Activated naive CD4-positive, alpha-beta T cell treated with anti-CD3 and anti-CD28 coated beads for 36 hours (primary cell): ENCODE measurements around the gene POLR1A. TPM values are rescaled to one million over a fixed set of nuclear protein-coding genes. Genes with fewer than 3 reads are reported as not detected.

Source experiments
- CTCF ChIA-PET: fragments of 350-600 bp; sonication (Branson Sonifier 250); formaldehyde crosslinking; loops from one replicate; lab custom pipeline; 2021; ENCODE audit warnings: antibody characterized with exemption; lab: Charles Lee
- DNase-seq: peaks from one replicate; pipeline ENCODE4 v3.0.0-alpha.2; 2020
- H3K27ac Mint-ChIP-seq: one replicate; pipeline ENCODE4 v1.8.0; 2021; ENCODE audit warnings: mild to moderate bottlenecking, mixed read lengths
- H3K27me3 Mint-ChIP-seq: one replicate; pipeline ENCODE4 v1.8.0; 2021; ENCODE audit warnings: low read depth, mixed read lengths
- H3K36me3 Mint-ChIP-seq: one replicate; pipeline ENCODE4 v1.8.0; 2021; ENCODE audit warnings: low read depth, mixed read lengths
- H3K4me1 Mint-ChIP-seq: one replicate; pipeline ENCODE4 v1.8.0; 2021; ENCODE audit warnings: low read depth, mixed read lengths
- H3K4me3 Mint-ChIP-seq: one replicate; pipeline ENCODE4 v1.8.0; 2021; ENCODE audit warnings: mild to moderate bottlenecking, moderate library complexity, mixed read lengths
- H3K9me3 Mint-ChIP-seq: one replicate; pipeline ENCODE4 v1.8.0; 2021; ENCODE audit warnings: mixed read lengths
- intact Hi-C: fragments of 100-400 bp; cut with micrococcal nuclease; formaldehyde crosslinking; loops from one replicate; pipeline ENCODE4 v1.15.1; 2023
- total RNA-seq, 2 experiments: library from RNA; stranded (reverse); gene quantifications; one replicate each; pipeline ENCODE4 v1.2.3, GENCODE V29; 2021

Gene POLR1A
- total RNA-seq, 2 experiments from 2014 or later = 25.3 to 27.1 TPM

DNA sequence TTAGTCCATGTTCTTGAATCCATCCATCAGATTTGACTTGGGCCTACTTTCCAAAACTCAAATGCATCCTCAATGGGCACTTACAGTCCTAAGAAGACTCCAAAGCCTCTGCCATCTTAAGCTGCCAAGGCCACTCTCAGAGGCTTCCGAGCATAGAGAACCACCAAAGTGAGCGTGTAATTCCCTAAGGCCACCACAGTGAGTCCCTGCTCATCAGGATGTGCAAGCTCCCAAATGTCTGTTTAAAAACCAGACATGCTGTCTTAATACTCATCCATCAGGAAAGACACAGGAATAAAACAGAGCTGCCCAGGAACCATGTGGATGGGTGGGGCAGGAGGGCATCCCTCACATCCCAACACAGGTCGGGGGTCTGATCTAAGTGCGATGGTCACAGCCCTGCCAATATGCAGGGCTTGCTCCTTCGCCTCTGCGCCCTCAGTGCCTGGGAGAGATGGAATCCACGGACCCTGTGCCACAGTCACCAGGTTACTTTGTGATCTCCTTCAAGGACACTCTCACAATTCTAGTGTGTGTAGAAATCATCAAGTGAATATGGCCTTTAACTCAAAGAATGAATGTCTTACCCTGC is 80.4 kb downstream of the POLR1A start:
- Mint-ChIP-seq H3K36me3 (peaks cover 27% of the 10 kb centered on the region), H3K9me3 (no peaks in the 10 kb centered on the region), H3K4me1 (no peaks in the 10 kb centered on the region), H3K27me3 (no peaks in the 10 kb centered on the region), H3K27ac (no peak overlapping the region), H3K4me3 (no peak overlapping the region)
- no peak for DNase-seq
- CTCF ChIA-PET = interaction anchor here (0.9 to 1.1 kb wide), 2 partner anchors 11 to 193 kb away, joined by 3 read pairs; no protein-coding TSS in a partner anchor
- intact Hi-C loops = no loop called here

DNA sequence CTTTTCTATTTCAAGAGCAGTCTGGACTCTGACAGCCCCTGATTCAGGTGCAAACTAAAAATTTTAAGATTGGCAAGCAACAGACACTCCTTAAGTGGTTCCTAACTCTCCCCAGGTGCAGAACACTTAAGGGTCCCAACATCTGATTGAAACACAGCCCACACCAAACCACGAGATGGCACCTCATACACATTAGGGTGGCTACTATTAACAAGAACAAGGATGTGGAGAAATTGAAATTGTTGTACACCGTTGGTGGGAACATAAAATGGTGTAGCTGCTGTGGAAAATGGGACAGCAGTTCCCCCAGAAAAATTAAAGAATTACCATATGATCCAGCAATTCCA is 82.3 kb downstream of the POLR1A start:
- H3K27ac Mint-ChIP-seq = no peak overlapping the region
- intact Hi-C loops = no loop called here
- no peaks in the 10 kb centered on the region for H3K4me1 Mint-ChIP-seq
- no peaks in the 10 kb centered on the region for H3K27me3 Mint-ChIP-seq
- no peak for DNase-seq
- peaks cover 16% of the 10 kb centered on the region for H3K36me3 Mint-ChIP-seq
- H3K9me3 Mint-ChIP-seq = no peaks in the 10 kb centered on the region
- no peak overlapping the region for H3K4me3 Mint-ChIP-seq
- CTCF ChIA-PET = interaction anchor here (1.0 kb wide), 1 partner anchor 196 kb away, joined by 3 read pairs; no protein-coding TSS in a partner anchor

DNA sequence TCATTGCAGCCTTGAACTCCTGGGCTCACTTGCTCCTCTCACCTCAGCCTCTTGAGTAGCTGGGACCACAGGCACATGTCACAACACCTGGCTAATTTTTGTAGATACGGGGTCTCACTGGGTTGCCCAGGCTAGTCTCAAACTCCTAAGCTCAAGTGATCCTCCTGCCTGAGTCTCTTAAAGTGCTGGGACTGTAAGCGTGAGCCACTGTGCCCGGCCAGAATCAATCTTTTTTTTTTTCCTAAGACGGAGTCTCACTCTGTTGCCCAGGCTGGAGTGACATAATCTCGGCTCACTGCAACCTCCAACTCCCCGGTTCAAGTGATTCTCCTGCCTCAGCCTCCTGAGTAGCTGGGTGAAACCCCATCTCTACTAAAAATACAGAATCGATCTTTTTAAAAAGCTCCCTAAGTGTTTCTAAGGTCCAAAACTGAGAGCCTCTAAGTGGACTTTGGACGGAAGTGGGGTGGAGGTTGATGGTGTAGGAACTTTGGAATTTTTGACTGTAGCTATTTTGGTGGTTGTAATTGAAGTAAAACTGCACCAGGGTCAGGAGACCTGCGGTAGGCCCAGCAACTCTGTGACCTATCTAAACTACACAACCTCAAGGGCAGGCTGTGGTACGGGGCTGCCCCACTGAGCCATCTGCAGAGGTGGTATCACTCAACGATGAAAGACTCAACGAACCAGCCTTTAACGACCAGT is 82.9 kb downstream of the POLR1A start:
- Mint-ChIP-seq H3K4me1 (no peaks in the 10 kb centered on the region), H3K27ac (no peak overlapping the region), H3K36me3 (peaks cover 11% of the 10 kb centered on the region), H3K9me3 (no peaks in the 10 kb centered on the region), H3K27me3 (no peaks in the 10 kb centered on the region), H3K4me3 (no peak overlapping the region)
- intact Hi-C loops = no loop called here
- CTCF ChIA-PET = interaction anchor here (0.7 to 1.2 kb wide), 3 partner anchors 14 to 195 kb away, joined by 3 to 4 read pairs (median 3); no protein-coding TSS in a partner anchor
- no peak for DNase-seq

DNA sequence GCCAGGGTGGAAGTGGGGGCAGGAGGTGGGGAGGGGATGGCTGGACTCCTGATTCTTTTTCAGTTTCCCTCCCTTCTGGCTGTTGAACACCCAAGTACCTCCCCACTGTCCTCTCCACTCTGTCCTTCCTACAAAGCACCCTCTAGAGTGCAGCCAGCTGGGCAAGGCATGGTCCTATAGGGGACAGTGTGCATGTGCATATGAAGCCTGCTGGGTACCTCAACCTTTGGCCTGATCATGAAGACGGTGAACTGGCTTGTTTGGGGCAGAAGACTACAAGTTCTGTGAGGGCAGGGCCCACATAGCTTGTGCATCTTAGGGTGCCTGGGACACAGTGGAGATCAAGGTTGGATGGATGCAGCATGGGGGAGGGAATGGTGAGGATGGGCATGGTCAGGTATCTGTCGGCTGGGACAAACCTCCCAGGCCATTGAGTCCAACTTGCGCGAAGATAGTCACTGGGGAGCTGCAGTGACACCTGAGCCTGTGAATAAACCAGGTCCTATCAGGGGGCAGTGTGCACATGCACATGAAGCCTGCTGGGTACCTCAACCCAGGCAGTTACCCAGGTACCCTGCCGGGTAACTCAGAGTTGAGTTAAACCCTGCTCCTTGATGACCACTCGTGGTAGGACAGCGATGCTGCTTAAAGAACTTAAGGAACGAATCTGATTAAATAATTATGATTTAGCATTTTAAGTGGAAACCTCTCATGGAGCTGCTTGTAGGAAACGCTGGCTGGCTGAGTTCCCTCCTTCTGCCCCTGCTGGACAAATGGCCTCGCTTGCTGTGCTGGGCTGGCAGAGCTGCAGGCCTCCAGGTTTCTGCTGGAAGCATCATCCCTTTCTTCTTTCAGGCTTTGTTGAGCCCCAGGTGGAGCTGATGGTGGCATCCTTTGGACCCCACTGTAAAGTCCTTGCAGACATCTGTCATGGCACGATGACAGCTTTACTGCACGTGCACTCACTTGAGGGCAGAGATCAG is 84.0 kb downstream of the POLR1A start:
- CTCF ChIA-PET = interaction anchor here (0.7 to 1.2 kb wide), 2 partner anchors 94 to 194 kb away, joined by 3 to 4 read pairs; no protein-coding TSS in a partner anchor
- H3K4me1 Mint-ChIP-seq = peaks cover 7% of the 10 kb centered on the region
- H3K9me3 Mint-ChIP-seq = no peaks in the 10 kb centered on the region
- H3K27ac Mint-ChIP-seq = no peak overlapping the region
- no peak overlapping the region for H3K4me3 Mint-ChIP-seq
- DNase-seq = no peak
- intact Hi-C loops = no loop called here
- no peaks in the 10 kb centered on the region for H3K27me3 Mint-ChIP-seq
- peaks cover 2% of the 10 kb centered on the region for H3K36me3 Mint-ChIP-seq

DNA sequence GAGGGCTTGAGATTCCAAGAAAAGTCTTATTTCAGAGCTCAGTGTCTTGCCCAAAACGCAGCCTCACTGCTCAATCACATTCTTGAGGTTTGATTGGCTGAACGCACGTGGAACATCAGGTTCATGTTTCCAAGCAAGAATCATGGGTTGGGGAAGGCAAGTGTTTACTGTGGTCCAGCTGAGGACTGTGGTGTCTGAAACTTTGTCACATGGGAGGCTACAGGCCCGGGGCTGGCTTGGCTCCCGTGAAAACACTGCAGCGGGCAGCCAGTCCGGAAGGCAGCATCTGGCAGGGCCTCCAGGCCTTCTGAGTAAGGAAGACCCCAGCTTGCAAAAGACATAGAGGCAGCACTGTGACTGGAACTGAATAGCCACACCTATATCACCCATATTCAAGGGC is 84.7 kb downstream of the POLR1A start:
- no peaks in the 10 kb centered on the region for H3K9me3 Mint-ChIP-seq
- H3K36me3 Mint-ChIP-seq = peaks cover 2% of the 10 kb centered on the region
- no peak overlapping the region for H3K4me3 Mint-ChIP-seq
- CTCF ChIA-PET = no interaction called here
- H3K27ac Mint-ChIP-seq = no peak overlapping the region
- H3K4me1 Mint-ChIP-seq = peaks cover 9% of the 10 kb centered on the region
- DNase-seq = no peak
- intact Hi-C loops = no loop called here
- no peaks in the 10 kb centered on the region for H3K27me3 Mint-ChIP-seq

DNA sequence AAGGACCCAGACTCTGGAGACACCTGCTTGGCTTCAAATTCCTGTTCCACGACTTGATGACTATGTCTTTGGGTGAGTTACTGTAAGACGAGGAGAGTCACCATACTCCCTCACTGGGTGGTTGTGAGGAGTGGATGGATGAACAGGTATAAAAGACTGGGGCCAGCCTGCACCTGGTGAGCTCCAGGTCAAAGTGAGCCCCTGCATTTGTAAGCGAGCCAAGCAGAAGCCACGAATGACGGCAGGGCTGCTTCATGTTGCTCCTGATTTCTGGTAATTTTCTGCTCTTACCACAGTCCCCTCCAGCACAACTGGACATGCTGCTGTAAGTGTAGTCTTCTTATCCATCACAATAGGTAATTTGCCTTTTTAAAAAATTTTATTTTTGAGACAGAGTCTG is 86.6 kb downstream of the POLR1A start:
- Mint-ChIP-seq H3K36me3 (no peaks in the 10 kb centered on the region), H3K4me1 (peaks cover 9% of the 10 kb centered on the region), H3K27me3 (no peaks in the 10 kb centered on the region), H3K4me3 (no peak overlapping the region), H3K9me3 (peaks cover 6% of the 10 kb centered on the region), H3K27ac (no peak overlapping the region)
- intact Hi-C loops = no loop called here
- CTCF ChIA-PET = interaction anchor here (0.6 to 1.3 kb wide), 3 partner anchors 70 to 290 kb away, joined by 3 read pairs; no protein-coding TSS in a partner anchor
- no peak for DNase-seq

DNA sequence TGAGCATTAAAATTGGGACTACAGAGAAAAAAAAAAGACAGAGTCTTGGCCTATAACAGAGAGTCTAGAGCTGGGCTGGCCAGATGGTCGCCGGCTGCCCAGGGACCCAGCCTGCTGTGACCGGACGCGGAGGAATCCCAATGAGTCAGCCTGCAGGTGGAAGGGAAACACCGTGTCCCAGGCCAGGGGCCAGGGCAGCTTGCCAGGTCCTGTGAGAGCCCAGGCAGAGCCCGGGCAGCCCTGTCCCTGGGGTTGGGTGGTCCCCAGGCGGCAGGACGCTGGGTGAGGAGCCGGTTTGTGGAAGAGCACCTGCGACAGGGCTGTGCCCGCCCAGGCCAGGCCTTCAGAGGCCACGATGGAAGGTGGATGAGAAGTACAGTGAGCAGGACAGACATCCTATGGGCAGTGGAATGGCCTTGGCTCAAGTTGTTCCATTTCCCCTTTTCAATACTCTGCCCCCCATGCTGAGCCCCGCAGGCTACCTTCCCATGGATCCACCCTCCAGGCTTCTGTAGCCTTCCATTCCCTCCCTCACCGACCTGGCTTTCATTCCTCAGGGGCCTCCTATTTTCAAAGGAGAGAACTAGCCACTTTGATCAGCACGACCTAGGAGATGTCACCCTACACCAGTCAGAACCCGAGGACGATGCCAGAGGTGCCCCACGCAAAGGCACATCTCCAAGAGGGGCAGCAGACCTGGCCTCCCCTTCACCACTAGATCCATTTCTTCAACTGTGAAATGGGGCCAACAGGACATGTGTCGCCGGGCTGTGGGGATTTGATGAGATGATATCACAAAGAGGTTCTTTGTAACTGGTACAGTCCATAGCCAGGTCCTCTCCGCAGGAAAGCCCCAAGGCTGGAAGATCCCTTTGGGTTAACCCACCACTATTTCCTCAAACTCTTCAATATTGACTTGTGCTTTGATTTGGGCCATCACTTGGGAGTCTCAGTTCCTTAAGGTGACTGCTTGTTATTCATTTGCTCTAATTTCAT is 87.5 kb downstream of the POLR1A start:
- CTCF ChIA-PET = interaction anchor here (0.6 to 1.1 kb wide), 4 partner anchors 129 to 289 kb away, joined by 3 to 5 read pairs (median 3); no protein-coding TSS in a partner anchor
- no peaks in the 10 kb centered on the region for H3K36me3 Mint-ChIP-seq
- DNase-seq = no peak
- no peak overlapping the region for H3K27ac Mint-ChIP-seq
- no peak overlapping the region for H3K4me3 Mint-ChIP-seq
- H3K9me3 Mint-ChIP-seq = peaks cover 11% of the 10 kb centered on the region
- intact Hi-C loops = loop anchor here (1.0 to 2.0 kb wide), 2 partner anchors 20 to 23 kb away; no protein-coding TSS in a partner anchor
- no peaks in the 10 kb centered on the region for H3K27me3 Mint-ChIP-seq
- peaks cover 9% of the 10 kb centered on the region for H3K4me1 Mint-ChIP-seq

DNA sequence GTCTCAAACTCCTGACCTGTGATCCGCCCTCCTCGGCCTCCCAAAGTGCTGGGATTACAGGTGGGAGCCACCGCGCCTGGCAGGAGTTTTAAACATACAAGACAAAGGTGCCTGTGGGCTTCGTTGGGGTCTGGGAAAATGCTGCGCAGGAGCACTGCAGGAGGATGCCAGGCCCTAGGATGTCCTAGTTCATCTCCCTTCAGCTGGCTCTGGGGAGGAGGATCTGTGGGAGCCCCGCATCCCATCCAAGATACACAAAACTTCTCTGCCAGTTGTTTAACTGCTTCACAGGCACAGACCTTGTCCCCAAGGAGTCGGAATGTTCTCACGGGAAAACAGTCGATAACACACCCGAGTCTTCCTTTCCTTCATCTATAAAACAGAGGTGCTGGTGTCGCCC is 89.1 kb downstream of the POLR1A start:
- DNase-seq = no peak
- Mint-ChIP-seq H3K9me3 (peaks cover 11% of the 10 kb centered on the region), H3K36me3 (no peaks in the 10 kb centered on the region), H3K27me3 (no peaks in the 10 kb centered on the region), H3K27ac (peak overlapping the region; percentile 30), H3K4me3 (peak overlapping the region; percentile 20), H3K4me1 (peaks cover 9% of the 10 kb centered on the region)
- CTCF ChIA-PET = no interaction called here
- intact Hi-C loops = loop anchor here (2.0 kb wide), 1 partner anchor 22 kb away; no protein-coding TSS in a partner anchor

DNA sequence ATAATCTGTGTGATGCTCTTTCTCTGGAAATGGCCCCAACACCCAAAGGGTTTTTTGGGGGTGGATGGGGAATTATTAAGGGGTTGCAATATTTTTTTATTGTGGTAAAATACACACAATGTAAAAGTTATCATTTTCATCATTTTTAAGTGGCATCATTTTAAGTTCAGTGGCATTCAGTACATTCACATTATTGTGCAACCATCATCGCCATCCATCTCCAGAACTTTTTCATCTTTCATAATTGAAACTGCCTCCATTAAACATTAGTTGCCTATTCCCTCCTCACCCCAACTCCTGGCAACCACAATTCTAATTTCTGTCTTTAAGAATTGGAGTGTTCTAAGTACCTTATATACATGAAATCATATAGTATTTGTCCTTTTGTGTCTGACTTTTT is 90.0 kb downstream of the POLR1A start:
- Mint-ChIP-seq H3K9me3 (peaks cover 11% of the 10 kb centered on the region), H3K27me3 (no peaks in the 10 kb centered on the region), H3K36me3 (no peaks in the 10 kb centered on the region), H3K4me3 (no peak overlapping the region), H3K27ac (no peak overlapping the region), H3K4me1 (peaks cover 9% of the 10 kb centered on the region)
- DNase-seq = no peak
- CTCF ChIA-PET = no interaction called here
- intact Hi-C loops = loop anchor here (2.0 kb wide), 1 partner anchor 21 kb away; no protein-coding TSS in a partner anchor

DNA sequence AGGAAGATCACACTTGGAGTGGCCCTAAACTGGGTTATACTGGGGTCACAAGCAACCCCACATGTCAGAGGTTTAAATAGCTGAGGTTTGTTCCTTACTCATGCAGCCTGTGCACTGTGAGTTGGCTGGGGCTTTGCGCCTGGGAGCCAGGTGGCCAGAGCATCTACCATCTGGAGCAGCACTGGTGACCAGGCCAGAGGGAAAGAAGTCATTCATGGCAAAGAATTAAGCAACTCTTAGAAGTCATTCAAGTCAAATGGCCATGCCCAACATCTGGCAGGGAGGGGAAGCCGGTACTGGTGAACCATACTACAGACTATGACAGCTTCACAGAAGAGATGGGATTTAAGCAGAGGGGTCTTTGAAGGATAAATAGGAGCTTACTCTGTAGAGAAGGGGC is 90.7 kb downstream of the POLR1A start:
- peaks cover 9% of the 10 kb centered on the region for H3K4me1 Mint-ChIP-seq
- peaks cover 11% of the 10 kb centered on the region for H3K9me3 Mint-ChIP-seq
- H3K27me3 Mint-ChIP-seq = no peaks in the 10 kb centered on the region
- no peak overlapping the region for H3K4me3 Mint-ChIP-seq
- H3K27ac Mint-ChIP-seq = no peak overlapping the region
- intact Hi-C loops = no loop called here
- CTCF ChIA-PET = no interaction called here
- no peak for DNase-seq
- H3K36me3 Mint-ChIP-seq = no peaks in the 10 kb centered on the region

DNA sequence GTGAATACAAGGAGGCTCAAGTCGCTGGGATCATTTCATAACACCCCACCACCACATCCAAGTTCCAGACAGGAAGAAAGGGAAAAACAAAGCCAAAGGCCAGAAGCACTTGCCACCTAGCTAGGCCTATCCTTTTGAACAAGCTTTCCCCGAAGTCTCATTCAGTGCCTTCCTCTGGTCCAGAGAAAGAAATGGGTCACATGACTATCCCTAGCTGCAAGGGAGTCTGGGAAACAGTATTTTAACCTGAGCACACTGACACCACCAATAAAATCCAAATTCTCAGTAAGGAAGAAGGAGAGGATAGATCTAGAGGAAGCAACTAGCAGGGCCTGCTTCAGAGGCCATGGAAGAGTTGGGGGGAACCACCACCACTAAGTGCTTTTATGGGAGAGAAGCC is 91.2 kb downstream of the POLR1A start:
- Mint-ChIP-seq H3K27ac (no peak overlapping the region), H3K36me3 (no peaks in the 10 kb centered on the region), H3K4me1 (peaks cover 9% of the 10 kb centered on the region), H3K9me3 (peaks cover 11% of the 10 kb centered on the region), H3K4me3 (no peak overlapping the region), H3K27me3 (no peaks in the 10 kb centered on the region)
- CTCF ChIA-PET = no interaction called here
- no peak for DNase-seq
- intact Hi-C loops = no loop called here
